Heart left ventricle (tissue), 13 donors: ENCODE results near the gene CDK6.

Experiments
- CTCF ChIP-seq, 12 donors: fragments of 200-600 bp; sonication (generic) in 4 of 12; IDR thresholded peaks; one replicate each; pipeline versions ENCODE4 v1.5.0 to v1.8.0; 2018 to 2022; ENCODE audit warnings: antibody characterized with exemption in 12 of 12, mild to moderate bottlenecking in 5 of 12
- POLR2A ChIP-seq, 2 donors: fragments of 450-650 bp; IDR thresholded peaks; one replicate each; pipeline ENCODE4 v1.6.1; 2017; ENCODE audit warnings: antibody characterized with exemption in 2 of 2, mild to moderate bottlenecking in 2 of 2, moderate library complexity in 2 of 2
- donor health status: ischemic (EF 13 %, LVEDD 7.1; RV severe dilation, severe dysfunction).
- donor health status: DM: no; HTN: yes; CAD: no.
- donor health status: DM: no; HTN: no; CAD: no.
- donor health status: ischemic (EF 25% LVEDD 6.9; RV normal size, moderate dysfunction).
- donor health status: ischemic (EF 25% LVEDD 5.7; RV mildly dilated, moderate dysfunction).
- donor health status: ischemic (EF 35%, LVEDD 5.7; RV mildly dilated, moderate dysfunction).
- donor health status: nonischemic (EF 11% LVEDD 7.7; RV severe dilation, severe dysfunction).
- donor health status: DM: yes; HTN: yes; CAD: no.
- donor health status: PGD.
- donor health status: ischemic (EF 29% LVEDD 5.4; RV normal size, mild dysfunction).
- donor health status: nonischemic (EF 23%, LVEDD 6.1; RV moderate dilation, normal function).

- TF ChIP-seq CTCF (IDR thresholded peaks at IDR 0.05) = no peak
- TF ChIP-seq POLR2A (IDR thresholded peaks at IDR 0.05) = no peak
These were observed 202.2 kb downstream of the CDK6 start for GRCh38 chr7:92634205-92634604.
